Inferior parietal cortex (tissue), 1 donor: ENCODE data around the gene SIGLEC9.

Experiments used
- DNase-seq: peaks from one replicate; pipeline ENCODE4 v3.0.0-alpha.2; 2016; ENCODE audit errors: extremely low spot score

The SIGLEC9 gene

DNA sequence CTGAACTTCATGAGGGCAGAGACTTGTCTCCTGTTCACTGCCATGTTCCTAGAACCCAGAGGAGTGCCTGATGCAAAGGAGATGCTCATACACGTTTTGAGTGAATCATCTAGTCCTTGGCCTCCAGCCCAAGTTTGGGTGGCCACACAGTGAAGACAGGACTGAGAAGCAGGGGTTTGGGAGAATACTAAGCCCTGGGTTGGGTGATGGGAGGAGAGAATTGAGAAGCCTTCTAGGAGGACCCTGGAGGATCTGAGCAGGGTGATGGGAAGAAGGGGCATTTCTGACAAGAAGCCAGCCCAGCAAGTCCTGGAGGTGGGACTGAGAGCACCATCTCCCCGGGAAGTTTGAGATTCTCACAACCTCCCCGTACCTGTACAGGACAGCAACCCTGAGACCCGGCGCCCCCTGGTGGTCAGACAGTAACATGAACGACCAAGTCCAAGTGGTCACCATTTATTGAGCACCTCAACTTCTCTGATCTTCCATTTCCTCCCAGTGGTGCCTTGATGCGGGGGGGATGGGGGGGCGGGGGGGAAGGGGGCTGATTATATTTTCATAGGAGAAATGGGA lies 27.5 kb upstream of the SIGLEC9 start:
- DNase-seq: peak; percentile 32

DNA sequence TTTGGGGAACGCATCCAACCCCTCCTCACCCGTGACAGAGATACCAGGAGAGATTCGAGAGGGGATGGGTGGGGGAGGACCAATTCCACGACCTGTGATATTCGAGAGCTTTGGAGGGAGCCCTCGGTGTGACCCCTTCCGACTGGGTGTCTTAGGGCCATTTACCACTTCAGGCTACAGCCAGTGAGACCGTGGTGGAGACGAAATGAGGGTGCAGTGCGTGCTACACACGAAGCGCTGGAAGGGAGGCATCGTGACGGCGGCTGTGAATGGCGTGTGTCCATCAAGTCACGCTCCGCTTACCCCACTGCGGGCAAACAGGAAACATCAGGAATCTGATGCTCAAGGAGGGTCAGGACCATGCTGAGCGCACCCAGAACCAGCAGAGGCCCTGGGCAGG lies 26.9 kb upstream of the SIGLEC9 start:
- DNase-seq: no peak

DNA sequence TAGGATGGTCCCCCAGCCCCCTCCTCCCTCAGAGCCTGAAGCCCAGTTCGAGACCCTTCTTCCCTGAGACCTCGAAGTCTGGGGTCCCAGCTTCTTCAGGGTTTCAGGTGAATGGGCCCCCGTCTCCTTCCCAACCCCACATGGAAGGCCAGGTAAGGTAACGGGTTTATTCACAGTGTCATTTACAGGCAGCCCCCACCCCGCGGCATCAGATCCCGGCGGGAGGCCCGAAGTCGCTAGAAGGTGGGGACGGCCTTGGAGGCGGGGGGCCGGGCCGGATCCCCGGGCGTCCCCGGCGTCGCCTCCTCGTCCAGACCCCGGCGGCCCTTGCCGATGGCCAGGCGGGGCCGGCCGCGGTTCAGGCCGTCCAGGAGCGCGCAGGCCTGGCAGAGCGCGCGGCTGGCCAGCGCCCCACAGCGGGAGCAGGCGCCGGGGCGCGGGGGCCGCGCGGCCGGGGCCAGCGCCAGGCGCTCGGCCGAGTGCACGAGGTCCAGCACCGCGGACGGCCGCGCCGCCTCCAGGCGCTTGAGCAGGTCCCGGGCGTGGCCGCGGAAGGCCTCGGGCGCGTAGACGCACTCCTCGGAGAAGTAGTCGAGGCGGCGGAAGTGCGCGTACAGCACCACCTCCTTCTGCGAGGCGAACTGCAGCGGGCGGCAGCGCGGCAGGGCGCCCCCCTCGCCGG lies 26.2 kb upstream of the SIGLEC9 start:
- DNase-seq: no peak

DNA sequence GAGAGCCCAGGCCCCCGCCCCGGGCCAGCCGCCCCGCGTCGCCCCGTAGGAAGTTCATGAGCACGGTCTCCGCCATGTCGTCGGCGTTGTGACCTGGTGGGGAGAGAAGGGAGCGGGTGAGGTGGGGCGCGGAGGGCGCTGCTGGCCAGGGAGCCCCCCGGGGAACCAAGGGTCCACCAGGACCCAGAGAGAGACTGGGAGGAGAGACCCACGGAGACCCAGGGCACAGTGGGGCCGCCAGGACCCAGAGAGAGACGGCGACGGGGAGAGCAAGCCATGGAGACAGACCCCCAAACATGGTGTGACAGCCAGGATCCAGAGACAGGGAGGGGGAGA lies 25.7 kb upstream of the SIGLEC9 start:
- no peak for DNase-seq

DNA sequence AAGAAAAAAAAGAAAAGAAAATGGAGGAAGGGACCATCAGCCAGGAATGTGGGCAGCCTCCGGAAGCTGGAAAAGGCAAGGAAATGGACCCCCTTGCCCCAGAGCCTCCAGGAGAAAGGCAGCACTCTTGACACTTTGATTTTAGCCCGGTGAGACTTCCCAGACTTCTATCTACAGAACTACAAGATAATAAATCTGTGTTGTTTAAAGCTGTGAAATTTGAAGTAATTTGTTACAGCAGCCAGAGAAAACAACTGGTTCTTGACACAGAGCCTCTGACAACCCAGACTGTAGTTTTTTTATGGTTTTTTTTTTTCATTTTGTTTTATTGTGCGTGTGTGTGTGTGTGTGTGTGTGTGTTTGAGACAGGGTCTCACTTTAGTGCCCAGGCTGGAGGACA lies 24.1 kb upstream of the SIGLEC9 start:
- no peak for DNase-seq

DNA sequence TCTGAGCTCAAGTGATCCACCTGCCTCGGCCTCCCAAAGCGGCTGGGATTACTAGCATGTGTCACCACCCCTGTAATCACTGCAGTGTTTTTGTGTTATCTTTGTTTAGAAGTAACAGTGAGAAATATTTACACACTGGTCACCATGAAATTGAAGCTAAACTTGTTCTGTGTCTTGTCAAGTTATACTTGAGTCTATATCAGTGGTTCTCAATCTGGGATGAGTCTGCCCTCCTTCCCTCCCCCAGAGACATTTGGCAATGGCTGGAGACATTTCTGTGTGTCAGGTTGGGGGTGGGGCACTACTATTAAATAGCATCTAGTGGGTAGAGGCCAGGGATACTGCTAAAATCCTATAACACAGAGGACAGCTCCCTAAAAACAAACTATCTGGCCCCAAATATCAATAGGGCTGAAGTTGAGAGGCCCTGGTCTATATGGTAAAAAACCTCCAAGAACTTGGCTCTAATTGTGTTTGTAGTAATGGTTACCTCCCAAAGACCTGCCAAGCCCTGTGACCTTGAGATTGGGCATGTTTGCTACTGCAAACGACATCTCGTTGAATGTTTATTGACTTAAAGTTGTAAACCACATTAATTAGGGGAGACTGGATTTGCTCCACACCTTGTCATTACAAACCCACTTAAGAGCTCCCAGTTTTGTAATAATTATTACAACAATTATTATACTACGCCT lies 23.4 kb upstream of the SIGLEC9 start:
- DNase-seq: no peak

DNA sequence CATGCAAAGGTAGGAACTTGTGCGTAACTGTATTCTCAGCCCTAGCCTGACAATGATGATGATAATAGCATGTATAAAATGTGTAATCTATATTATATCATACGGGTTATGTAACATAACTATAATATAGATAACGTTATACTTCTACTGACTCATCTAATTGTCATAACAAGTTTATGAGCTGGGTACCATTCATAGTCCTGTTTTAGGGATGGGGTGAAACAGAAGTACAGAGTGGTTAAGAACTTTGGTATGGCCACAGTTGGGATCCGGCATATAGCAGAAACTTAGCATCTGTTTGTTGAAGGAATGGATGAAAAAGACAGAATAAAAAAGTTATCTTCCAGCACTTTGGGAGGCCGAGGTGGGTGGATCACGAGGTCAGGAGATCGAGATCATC lies 21.7 kb upstream of the SIGLEC9 start:
- no peak for DNase-seq

DNA sequence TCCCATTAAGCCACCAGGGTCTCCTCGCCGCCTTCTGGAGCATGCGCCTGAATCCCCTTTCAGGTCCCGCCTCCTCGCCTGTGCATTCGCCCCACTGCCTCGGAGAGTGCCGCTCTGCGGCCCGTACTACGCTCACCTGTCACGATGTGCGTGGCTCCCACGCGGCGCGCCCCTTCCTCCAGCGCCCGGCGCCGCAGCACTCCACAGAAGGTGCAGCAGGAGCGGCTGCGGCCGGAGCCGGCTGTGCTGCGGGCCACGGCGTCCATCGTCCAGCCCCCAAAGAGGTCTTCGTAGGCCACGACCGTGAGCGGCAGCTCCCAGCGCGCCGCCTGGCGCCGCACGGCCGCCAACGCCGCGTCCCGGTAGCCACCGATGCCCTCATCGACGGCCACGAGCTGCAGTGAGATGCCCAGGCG lies 20.8 kb upstream of the SIGLEC9 start:
- DNase-seq: no peak

DNA sequence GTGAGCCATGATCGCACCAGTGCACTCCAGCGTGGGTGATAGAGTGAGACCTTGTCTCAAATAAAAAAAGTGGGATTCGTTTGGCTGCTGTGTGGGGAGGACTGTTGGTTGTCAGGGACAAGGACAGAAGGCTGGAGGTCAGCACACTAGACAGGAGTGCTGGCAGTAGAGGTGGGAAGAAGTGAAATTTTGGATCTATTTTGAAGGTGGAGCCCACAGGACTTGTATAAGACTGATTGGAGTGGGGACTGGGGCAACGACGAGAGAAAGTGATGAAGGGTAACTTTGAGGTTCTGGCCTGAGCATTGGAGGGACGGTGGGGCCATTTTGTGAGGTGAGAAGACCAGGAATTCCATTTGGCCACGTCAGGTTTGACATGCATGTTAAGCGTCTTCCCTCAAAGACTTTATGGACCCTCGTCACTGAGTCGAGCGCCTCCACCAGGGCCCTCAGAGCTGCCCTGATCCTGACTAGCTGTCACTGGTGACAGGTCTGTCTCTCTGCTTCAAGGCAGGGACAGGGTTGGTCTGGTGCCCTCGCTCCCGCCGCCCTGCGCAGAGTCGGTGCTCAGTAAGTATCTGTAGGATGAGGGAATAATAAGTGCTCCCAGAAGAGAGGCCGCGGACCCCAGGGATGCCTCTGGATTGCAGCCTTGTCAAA lies 17.2 kb upstream of the SIGLEC9 start:
- no peak for DNase-seq

DNA sequence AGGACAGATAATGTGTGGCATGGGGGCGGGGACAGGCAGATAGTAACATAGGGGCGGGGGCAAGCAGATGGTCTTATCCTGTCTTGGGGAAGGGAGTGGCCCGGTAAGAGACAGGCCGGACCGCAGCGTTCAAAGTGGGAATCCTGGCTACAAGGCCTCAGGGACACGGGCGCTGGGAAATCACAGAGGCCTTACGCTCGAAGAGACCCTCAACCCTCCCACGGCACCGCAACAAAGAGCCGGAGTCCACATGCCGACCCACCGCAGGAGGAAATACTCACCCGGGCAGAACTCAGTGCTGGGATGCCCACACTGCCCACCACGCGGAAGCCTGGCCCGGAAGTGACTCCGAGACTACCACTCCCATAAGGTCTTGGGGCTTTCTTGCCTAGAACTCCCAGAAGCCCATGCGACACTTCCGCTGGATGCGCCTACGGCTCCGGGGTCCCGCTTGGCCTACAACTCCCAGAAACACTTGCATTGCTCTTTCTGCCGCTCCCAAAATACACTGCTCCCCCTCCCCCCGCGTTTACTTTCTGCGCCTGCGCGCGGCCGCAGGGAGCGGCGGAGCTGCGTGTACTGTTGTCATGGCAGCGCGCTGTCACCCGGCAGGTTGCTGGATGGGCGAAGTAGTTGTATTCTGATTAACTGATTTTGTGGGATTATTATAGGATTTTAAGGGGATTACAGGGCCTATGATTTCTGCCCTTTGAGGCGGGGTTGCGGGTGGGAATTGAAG lies 16.5 kb upstream of the SIGLEC9 start, which contains the start of gene CTU1:
TSS of gene CTU1 (minus strand) at position 344 of the 739 bp plus-strand sequence. CDS start 3,840 bp downstream, outside the sequence.
- DNase-seq: peak; percentile 98

DNA sequence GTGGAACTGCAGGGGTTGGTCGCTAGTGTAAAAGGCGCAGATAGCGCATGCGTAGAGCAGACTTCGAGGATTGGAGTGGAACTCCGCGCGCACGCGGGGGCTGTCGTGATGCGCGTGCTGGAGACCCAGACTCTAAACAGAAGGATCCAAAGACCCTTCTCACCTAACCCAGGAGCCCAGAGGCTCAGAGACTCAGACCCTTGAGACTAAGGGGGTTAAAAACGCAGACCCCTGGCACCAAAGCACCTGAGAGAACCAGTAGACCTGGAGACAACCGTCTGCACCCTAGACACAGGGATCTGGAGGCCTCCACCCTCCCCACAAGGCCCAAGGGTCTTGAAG lies 15.9 kb upstream of the SIGLEC9 start:
- DNase-seq: no peak

DNA sequence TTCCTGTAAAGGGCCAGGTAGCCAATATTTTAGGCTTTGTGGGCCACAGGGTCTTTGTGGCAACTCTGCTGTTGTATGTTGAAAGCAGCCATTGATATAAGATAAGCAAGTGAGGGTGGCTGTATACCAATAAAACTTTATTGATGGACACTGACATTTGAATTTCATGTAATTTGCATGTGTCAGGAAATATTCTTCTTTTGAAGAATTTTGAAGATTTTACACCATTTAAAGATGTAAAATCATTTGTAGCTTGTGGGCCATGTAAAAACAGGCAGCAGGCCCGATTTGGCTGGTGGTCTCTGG lies 14.1 kb upstream of the SIGLEC9 start:
- no peak for DNase-seq

DNA sequence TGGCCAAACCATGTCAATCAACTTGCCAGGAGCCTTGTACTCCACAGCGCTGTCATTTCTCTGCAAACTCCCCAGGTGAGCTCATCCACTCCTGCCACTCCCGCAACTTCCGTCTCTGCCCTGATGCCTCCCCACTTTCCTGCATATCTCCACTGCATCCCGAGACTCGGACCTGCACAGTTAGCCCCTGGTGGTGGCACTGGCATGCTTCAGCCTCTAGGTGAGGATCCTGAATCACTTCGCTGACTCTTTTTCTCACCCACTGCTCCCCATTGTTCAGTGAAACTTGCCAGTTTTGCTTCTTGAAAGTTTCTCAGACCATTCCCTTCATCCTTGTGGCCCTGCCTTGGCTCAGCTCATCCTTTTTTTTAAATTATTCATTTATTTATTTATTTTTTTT lies 13.1 kb upstream of the SIGLEC9 start:
- DNase-seq: no peak

DNA sequence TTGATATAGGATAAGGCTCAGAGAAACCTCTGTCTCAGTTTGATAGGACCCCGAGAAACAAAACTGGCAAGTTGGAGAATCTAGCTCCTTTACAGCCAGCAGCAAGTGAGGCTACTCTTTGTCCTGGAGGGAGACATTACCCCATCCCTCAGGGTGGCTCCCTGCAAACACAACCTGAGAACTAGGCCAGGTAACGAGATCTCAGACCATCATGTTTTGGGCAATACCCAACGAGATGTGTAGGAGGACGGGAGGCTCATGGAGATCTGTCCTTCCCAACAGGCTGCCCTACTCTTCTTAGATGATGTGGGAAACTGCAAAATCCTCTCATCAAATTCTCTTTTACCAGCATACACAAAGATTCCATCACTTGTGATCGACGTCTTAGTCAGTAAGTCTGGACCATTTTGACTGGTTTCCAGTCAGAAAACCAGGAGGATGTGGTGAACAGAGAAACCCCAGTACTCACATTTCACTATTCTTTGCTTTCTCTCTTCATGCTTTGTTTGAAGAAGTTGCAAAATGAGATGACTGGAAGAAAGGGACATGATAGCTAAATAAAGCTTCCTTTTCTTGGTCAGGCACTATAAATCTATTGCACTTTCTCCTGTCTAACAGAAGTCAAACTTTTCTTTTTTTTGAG lies 10.5 kb upstream of the SIGLEC9 start:
- no peak for DNase-seq

DNA sequence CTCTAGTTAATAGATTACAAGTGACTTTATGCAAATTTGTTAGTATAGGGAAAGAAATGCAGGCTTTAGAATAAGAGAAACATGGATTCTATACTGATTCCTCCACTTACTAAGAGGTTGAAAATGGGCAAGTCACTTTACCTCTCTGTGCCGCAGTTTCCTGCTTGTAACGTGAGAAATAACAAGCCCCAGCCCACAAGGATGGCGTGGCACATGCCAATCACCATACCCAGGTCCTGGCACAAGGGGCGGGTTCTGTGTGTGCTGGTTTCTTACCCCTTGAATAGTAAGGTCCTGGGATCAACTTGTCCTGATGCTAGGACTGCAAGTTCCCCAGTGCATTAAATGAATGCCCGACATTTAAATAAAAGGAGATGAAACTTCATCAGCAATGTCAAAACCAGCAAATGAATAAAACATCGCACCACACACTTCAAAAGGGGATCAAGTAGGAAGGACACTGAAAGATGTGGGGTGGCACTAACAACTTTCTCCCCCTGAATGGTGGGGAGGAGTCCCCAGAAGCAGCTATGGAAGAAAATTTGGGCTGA lies 7.9 kb upstream of the SIGLEC9 start:
- DNase-seq: no peak

DNA sequence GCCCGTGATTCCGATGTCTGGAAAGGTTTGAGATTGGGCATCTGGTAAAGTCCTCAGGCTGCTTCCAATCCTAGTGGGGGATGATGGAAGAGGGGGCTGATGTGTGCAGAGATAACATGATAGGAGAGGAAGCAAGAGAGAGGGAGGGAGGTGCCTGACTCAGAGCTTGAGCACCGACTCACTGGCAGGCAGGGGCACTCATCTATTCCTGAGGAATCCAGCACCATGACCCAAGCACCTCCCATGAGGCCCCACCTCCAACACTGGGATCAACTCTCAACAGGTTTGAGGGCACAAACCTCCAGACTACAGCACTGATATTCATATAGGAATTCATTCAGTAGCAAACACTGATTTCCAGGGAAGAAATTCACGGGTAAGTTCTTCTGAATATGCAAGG lies 5.6 kb upstream of the SIGLEC9 start:
- DNase-seq: no peak

DNA sequence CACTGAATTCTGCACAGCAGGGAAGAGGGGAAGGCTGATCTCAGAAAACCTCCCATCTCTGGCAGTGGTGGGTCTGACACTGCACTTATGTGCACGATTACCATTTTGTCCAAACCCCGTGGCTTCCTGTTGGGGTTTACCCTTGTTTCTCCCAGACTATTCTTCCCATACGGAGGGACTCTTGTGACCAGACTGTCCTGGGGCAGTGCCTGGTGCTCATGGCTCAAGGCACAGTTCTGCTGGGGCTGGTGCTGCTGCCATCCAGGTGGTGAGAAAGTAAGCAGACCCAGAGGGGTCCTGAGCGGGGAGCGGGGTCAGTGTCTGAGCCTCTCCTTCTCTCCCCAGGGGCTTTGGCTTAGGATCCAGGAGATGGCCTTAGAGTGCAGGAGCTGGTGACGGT lies 5.1 kb upstream of the SIGLEC9 start:
- DNase-seq: no peak

DNA sequence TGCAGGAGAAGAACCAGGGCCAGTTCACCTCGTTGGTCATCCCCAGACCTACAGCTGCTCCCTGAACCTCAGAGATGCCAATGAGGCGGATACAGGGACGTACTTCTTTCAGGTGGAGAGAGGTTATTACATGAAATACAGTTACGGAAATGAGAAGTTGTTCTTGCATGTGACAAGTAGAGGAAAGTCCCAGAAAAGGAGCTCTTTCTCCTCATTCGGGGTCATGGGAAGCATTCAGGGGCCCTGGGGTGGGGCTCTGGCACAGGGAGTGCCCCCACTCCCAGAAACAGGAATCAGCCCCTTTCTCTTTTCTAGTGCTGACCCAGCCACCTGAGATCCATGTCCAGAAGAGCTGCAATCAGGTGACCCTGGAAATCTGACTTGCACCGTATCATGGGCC lies 4.5 kb upstream of the SIGLEC9 start:
- no peak for DNase-seq

DNA sequence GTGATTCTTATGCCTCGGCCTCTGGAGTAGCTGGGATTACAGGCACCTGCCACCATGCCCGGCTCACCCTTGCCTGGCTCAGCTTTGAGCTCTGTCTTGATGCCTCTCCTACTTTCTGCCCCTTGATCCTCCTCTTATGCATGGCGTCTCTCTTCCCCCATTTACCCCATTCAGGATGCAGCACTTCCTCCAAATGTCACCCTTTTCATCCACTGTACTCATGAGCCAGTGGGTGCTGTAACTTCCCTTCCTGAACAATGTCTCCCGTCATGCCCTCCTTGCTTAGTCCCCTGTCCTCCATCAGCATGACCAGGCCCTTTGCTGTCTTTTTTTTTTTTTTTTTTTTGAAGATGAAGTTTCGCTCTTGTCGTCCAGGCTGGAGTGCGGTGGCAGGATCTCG lies 3.4 kb upstream of the SIGLEC9 start:
- no peak for DNase-seq

DNA sequence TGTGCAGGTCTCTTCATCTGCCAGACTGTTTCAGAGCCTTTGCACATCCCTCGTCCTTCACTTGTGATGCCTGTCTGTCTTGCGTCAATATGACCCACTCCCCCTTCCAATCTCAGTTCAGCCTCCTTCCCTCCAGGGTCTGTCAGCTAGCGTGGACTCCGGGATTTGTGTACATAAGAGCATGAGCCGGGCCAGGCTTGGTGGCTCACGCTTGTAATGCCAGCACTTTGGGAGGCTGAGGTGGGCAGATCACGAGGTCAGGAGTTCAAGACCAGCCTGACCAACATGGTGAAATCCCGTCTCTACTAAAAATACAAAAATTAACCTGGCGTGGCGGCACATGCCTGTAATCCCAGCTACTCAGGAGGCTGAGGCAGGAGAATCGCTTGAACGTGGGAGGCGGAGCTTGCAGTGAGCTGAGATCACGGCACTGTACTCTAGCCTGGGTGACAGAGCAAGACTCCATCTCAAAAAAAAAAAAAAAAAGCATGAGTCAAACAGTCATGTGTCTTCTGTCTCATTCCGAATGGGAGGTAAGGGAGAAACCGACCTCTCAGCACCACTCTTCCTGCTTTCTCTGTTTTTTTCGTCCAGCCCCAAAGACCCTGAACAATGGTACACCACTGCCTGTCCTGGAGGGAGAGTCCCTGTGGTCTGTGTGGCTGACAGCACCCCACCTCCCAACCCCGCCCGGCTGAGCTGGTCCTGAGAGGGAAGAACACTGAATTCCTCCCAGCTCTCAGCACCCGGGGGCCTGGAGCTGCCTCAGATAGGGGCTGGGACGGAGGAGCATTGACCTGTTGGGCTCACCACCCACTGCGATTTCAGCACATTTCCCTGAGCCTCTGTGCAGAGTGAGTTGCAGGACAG lies 2.4 kb upstream of the SIGLEC9 start:
- no peak for DNase-seq

DNA sequence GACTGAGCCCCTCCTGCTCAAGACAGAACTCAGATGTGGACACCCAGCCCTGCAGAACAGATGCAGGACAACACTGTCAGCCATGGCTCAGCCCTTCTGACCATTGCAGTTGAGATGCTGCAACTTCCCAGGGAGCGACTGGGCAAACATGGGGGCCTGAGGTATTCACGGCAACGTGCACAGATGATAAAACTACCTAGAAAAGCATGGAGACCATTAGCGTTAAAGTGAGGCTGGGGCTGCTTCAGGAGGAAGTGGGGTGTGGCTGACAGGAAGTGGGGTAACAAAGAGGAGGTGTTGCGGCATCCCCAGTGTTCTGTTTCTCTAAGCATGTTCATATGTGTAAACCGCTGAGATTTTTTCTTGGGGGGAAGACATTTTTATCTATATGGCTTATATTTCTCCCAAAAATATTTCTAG lies 1.3 kb upstream of the SIGLEC9 start:
- no peak for DNase-seq
